ENCODE measurements around the gene RBM8A.

DNA sequence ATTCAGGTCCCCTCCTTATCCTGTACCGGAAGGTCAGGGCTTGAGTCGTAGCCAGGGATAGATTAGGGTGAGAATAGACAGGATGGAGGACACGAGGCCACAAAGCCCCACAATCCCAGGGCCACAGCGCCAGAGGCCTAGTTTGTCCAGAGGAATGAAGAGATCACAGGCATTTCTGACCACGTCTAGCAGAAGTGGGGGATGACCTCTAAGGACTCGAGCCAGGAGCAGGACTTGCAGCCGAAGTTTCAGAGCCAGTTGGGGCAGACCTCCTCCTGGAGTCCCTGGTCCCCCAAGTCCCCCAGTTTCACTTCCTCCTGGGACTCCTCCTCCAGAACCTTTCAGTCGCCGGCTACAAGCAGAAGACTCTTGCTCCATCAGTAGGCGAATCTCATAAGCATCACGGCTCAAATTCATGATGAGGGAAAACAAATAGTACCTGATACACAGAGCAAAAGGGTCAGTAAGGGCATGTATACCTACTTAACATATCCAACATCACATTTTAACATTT lies 15.1 kb downstream of the RBM8A start:
- TF ChIP-seq, protein P1, sequence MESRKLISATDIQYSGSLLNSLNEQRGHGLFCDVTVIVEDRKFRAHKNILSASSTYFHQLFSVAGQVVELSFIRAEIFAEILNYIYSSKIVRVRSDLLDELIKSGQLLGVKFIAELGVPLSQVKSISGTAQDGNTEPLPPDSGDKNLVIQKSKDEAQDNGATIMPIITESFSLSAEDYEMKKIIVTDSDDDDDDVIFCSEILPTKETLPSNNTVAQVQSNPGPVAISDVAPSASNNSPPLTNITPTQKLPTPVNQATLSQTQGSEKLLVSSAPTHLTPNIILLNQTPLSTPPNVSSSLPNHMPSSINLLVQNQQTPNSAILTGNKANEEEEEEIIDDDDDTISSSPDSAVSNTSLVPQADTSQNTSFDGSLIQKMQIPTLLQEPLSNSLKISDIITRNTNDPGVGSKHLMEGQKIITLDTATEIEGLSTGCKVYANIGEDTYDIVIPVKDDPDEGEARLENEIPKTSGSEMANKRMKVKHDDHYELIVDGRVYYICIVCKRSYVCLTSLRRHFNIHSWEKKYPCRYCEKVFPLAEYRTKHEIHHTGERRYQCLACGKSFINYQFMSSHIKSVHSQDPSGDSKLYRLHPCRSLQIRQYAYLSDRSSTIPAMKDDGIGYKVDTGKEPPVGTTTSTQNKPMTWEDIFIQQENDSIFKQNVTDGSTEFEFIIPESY (CRISPR knock-in tag; IDR thresholded peaks at IDR 0.05): no peak
- no peak for TF ChIP-seq CHD2 (IDR thresholded peaks at IDR 0.05; ENCODE audit: low read depth, low read length)
- TF ChIP-seq, protein P2, sequence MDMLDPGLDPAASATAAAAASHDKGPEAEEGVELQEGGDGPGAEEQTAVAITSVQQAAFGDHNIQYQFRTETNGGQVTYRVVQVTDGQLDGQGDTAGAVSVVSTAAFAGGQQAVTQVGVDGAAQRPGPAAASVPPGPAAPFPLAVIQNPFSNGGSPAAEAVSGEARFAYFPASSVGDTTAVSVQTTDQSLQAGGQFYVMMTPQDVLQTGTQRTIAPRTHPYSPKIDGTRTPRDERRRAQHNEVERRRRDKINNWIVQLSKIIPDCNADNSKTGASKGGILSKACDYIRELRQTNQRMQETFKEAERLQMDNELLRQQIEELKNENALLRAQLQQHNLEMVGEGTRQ (CRISPR knock-in tag; IDR thresholded peaks at IDR 0.05): no peak
- TF ChIP-seq, protein P3, sequence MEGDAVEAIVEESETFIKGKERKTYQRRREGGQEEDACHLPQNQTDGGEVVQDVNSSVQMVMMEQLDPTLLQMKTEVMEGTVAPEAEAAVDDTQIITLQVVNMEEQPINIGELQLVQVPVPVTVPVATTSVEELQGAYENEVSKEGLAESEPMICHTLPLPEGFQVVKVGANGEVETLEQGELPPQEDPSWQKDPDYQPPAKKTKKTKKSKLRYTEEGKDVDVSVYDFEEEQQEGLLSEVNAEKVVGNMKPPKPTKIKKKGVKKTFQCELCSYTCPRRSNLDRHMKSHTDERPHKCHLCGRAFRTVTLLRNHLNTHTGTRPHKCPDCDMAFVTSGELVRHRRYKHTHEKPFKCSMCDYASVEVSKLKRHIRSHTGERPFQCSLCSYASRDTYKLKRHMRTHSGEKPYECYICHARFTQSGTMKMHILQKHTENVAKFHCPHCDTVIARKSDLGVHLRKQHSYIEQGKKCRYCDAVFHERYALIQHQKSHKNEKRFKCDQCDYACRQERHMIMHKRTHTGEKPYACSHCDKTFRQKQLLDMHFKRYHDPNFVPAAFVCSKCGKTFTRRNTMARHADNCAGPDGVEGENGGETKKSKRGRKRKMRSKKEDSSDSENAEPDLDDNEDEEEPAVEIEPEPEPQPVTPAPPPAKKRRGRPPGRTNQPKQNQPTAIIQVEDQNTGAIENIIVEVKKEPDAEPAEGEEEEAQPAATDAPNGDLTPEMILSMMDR (IDR thresholded peaks at IDR 0.05 in 2 of 3, conservative IDR thresholded peaks at IDR 0.05 in 1 of 3; ENCODE audit: insufficient read depth in 2 of 3, low read depth in 1 of 3, low read length in 3 of 3): no peak
- TF ChIP-seq ADNP (tag; IDR thresholded peaks at IDR 0.05): no peak
- no peak for TF ChIP-seq SMC3 (conservative IDR thresholded peaks at IDR 0.05; ENCODE audit: insufficient read depth, low read depth, low read length)
- TF ChIP-seq, protein P4, sequence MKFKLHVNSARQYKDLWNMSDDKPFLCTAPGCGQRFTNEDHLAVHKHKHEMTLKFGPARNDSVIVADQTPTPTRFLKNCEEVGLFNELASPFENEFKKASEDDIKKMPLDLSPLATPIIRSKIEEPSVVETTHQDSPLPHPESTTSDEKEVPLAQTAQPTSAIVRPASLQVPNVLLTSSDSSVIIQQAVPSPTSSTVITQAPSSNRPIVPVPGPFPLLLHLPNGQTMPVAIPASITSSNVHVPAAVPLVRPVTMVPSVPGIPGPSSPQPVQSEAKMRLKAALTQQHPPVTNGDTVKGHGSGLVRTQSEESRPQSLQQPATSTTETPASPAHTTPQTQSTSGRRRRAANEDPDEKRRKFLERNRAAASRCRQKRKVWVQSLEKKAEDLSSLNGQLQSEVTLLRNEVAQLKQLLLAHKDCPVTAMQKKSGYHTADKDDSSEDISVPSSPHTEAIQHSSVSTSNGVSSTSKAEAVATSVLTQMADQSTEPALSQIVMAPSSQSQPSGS (CRISPR knock-in tag; IDR thresholded peaks at IDR 0.05): no peak
- TF ChIP-seq BHLHE40 (IDR thresholded peaks at IDR 0.05; ENCODE audit: low read length): no peak
- no peak for TF ChIP-seq YY1 (IDR thresholded peaks at IDR 0.05; ENCODE audit: borderline replicate concordance in 1 of 3, control insufficient read depth in 1 of 3, extremely low read depth in 1 of 3, insufficient read depth in 3 of 3, insufficient read length in 1 of 3, insufficient replicate concordance in 2 of 3, low read depth in 1 of 3, low read length in 2 of 3)
- TF ChIP-seq RBM22 (IDR thresholded peaks at IDR 0.05; ENCODE audit: low read depth, low read length, poor library complexity, severe bottlenecking): no peak
- TF ChIP-seq, protein P5, sequence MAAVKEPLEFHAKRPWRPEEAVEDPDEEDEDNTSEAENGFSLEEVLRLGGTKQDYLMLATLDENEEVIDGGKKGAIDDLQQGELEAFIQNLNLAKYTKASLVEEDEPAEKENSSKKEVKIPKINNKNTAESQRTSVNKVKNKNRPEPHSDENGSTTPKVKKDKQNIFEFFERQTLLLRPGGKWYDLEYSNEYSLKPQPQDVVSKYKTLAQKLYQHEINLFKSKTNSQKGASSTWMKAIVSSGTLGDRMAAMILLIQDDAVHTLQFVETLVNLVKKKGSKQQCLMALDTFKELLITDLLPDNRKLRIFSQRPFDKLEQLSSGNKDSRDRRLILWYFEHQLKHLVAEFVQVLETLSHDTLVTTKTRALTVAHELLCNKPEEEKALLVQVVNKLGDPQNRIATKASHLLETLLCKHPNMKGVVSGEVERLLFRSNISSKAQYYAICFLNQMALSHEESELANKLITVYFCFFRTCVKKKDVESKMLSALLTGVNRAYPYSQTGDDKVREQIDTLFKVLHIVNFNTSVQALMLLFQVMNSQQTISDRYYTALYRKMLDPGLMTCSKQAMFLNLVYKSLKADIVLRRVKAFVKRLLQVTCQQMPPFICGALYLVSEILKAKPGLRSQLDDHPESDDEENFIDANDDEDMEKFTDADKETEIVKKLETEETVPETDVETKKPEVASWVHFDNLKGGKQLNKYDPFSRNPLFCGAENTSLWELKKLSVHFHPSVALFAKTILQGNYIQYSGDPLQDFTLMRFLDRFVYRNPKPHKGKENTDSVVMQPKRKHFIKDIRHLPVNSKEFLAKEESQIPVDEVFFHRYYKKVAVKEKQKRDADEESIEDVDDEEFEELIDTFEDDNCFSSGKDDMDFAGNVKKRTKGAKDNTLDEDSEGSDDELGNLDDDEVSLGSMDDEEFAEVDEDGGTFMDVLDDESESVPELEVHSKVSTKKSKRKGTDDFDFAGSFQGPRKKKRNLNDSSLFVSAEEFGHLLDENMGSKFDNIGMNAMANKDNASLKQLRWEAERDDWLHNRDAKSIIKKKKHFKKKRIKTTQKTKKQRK (IDR thresholded peaks at IDR 0.05; ENCODE audit: borderline replicate concordance, low read depth, low read length): no peak
- no peak for TF ChIP-seq POLR2AphosphoS5 (IDR thresholded peaks at IDR 0.05; ENCODE audit: control insufficient read depth, insufficient read depth, low read depth, low read length)

All from K562 (cell line).